ENCODE data around the gene UBALD2. TPM values are rescaled to one million over a fixed set of nuclear protein-coding genes. Genes with fewer than 3 reads are reported as not detected.

The UBALD2 gene
- total and polyA plus RNA-seq, 2 of the 8 experiments (the other 6 are each of a cell fraction or from before 2014, with no cell fraction given): 17.8 to 22.6 TPM

DNA sequence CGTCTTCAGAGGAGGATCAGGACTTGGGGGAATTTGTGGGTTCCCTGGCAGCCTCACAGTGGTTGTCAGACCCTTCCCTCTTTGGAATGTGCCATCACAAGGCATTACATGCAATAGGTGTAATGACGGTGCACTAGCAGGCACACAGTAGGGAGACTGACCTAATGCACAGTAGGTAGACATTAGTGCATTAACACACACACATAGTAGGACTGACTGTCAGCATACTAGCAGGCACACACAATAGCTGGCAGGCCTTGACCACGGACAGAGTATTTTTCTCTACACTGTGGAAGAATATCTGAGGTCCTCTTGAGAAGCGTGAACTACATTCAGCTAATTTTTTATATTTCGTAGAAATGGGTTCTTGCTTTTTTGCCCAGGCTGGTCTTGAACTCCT lies 10.9 kb upstream of the UBALD2 start:
- Histone ChIP-seq H3K9me3 (ENCODE audit: insufficient read depth in 2 of 2, low read depth in 1 of 2, low read length in 1 of 2) (no peaks in the 10 kb centered on the region; a peak in 1 of 4 replicates), H3K4me1 (replicated peaks in 1 of 4; ENCODE audit: control insufficient read depth in 3 of 4, insufficient read depth in 4 of 4, low read length in 3 of 4) (no peaks in the 10 kb centered on the region), H2BK15ac (ENCODE audit: low read length) (0 out of 2 replicates have a peak overlapping the region, but pooled peaks have one; percentile 24), H2BK5ac (ENCODE audit: low read depth, low read length) (no peak overlapping the region; the same call in 1 of the 2 replicates), H2BK12ac (ENCODE audit: low read depth, low read length) (0 out of 2 replicates have a peak overlapping the region, but pooled peaks have one; percentile 12), H4K8ac (ENCODE audit: extremely low read depth, insufficient read depth, low read length) (peak overlapping the region; percentile 38; the same call in 1 of the 2 replicates), H3K79me2 (ENCODE audit: control insufficient read depth in 1 of 2, insufficient read depth in 2 of 2, low read length in 2 of 2) (no peaks in the 10 kb centered on the region), H3K4ac (replicated peaks; ENCODE audit: insufficient read length, low read depth, low read length) (no peak overlapping the region), H3K36me3 (ENCODE audit: control insufficient read depth in 2 of 4, insufficient read depth in 4 of 4, low read length in 3 of 4) (no peaks in the 10 kb centered on the region), H2AK5ac (ENCODE audit: low read depth, low read length) (no peak overlapping the region), H3K23me2 (ENCODE audit: low read depth, low read length) (no peaks in the 10 kb centered on the region), H2BK120ac (replicated peaks; ENCODE audit: low read depth, low read length) (no peak overlapping the region), H4K91ac (replicated peaks; ENCODE audit: insufficient read length, low read length) (no peak overlapping the region), H3K9ac (replicated peaks in 1 of 4; ENCODE audit: extremely low read depth in 1 of 4, low read depth in 3 of 4, low read length in 3 of 4) (no peak overlapping the region), H2AFZ (ENCODE audit: low read length) (no peak overlapping the region), H4K20me1 (replicated peaks in 1 of 2; ENCODE audit: control insufficient read depth in 1 of 2, insufficient read depth in 2 of 2, low read length in 2 of 2) (no peaks in the 10 kb centered on the region), H3K23ac (ENCODE audit: insufficient read length) (no peak overlapping the region), H2BK20ac (ENCODE audit: low read length) (no peak overlapping the region), H4K5ac (ENCODE audit: insufficient read length, low read depth, low read length) (no peak overlapping the region), H3K4me2 (ENCODE audit: insufficient read depth in 1 of 2, low read depth in 2 of 2, low read length in 2 of 2) (no peak overlapping the region), H3K4me3 (ENCODE audit: extremely low read depth in 1 of 4, insufficient read depth in 2 of 4, low read depth in 3 of 4, low read length in 4 of 4) (no peak overlapping the region), H3K14ac (ENCODE audit: insufficient read length) (no peak overlapping the region), H3K56ac (replicated peaks; ENCODE audit: insufficient read length, low read depth, low read length) (peak overlapping the region; percentile 25), H3K79me1 (ENCODE audit: low read depth, low read length) (no peaks in the 10 kb centered on the region), H3K18ac (ENCODE audit: extremely low read depth, low read length) (no peak overlapping the region), H3K27me3 (replicated peaks in 1 of 4; ENCODE audit: control insufficient read depth in 3 of 4, extremely low read depth in 1 of 4, insufficient read depth in 3 of 4, low read length in 3 of 4) (no peaks in the 10 kb centered on the region; a peak in 1 of 7 replicates), H3K27ac (ENCODE audit: low read depth, low read length) (no peak overlapping the region)
- WGBS, 2 experiments (ENCODE audit: extremely low coverage in 1 of 2, insufficient coverage in 1 of 2, insufficient read length in 1 of 2, insufficient replicate concordance in 2 of 2, low coverage in 1 of 2, low lambda C conversion rate in 2 of 2, missing lambda C conversion rate in 1 of 2): 87% methylated on average over 5 of the region's 5 CpGs; no CpG with 5 or more reads in 1 of the 2 experiments
- FAIRE-seq: no peak
- DNase-seq (ENCODE audit: low read depth in 1 of 2, low spot score in 2 of 2): no peak
- ChIA-PET CTCF (ENCODE audit: partially characterized antibody) (interaction anchor here (0.6 to 2.5 kb wide), 6 partner anchors 9 to 128 kb away, joined by 3 to 14 read pairs (median 3); no protein-coding TSS in a partner anchor), POLR2A (ENCODE audit: partially characterized antibody) (interaction anchor here (1.1 kb wide), 1 partner anchor 9 kb away, joined by 3 read pairs; no protein-coding TSS in a partner anchor)
- TF ChIP-seq TEAD4 (IDR thresholded peaks at IDR 0.05; ENCODE audit: low read depth, low read length): no peak
- TF ChIP-seq BCL11A (IDR thresholded peaks at IDR 0.05; ENCODE audit: low read depth in 2 of 2, low read length in 2 of 2): no peak
- TF ChIP-seq RXRA (IDR thresholded peaks at IDR 0.05; ENCODE audit: insufficient read depth, low read depth, low read length): no peak
- no peak for TF ChIP-seq PHF8 (conservative IDR thresholded peaks at IDR 0.05; ENCODE audit: low read depth, low read length)
- no peak for TF ChIP-seq FOSL1 (IDR thresholded peaks at IDR 0.05; ENCODE audit: insufficient read depth, low read depth, low read length)

All from H1 (cell line).